ENCODE results near the gene GABBR1. TPM values are rescaled to one million over a fixed set of nuclear protein-coding genes. Genes with fewer than 3 reads are reported as not detected.

GABBR1 gene
- polyA plus RNA-seq, 1 experiment = 16.3 TPM

GRCh38 chr6:29620630-29621029 is 12.4 kb downstream of the GABBR1 start:
- peaks cover 22% of the 10 kb centered on the region for H3K36me3 ChIP-seq (ENCODE audit: control insufficient read depth, insufficient read depth, low read length)
- TF ChIP-seq CTCF (IDR thresholded peaks at IDR 0.05; ENCODE audit: insufficient read depth, low read depth, low read length) = no peak

GRCh38 chr6:29619578-29620160 is 13.3 kb downstream of the GABBR1 start:
- no peak for DNase-seq (ENCODE audit: low read depth)
- peaks cover 23% of the 10 kb centered on the region for H3K36me3 ChIP-seq (ENCODE audit: control insufficient read depth, insufficient read depth, low read length)
- H3K27me3 ChIP-seq (ENCODE audit: control insufficient read depth, insufficient read depth, low read length) = no peaks in the 10 kb centered on the region
- H3K4me3 ChIP-seq (ENCODE audit: low read depth, low read length) = no peak overlapping the region
- TF ChIP-seq CTCF (IDR thresholded peaks at IDR 0.05; ENCODE audit: insufficient read depth, low read depth, low read length) = no peak
- ChIA-PET POLR2A (no interaction called here), CTCF (interaction anchor here (1.0 to 1.5 kb wide), 3 partner anchors 8 to 12 kb away, joined by 3 to 5 read pairs (median 4); no protein-coding TSS in a partner anchor)

More at GRCh38 chr6:29620630-29621029, 12.4 kb downstream of the GABBR1 start:
- Histone ChIP-seq H3K27me3 (ENCODE audit: control insufficient read depth, insufficient read depth, low read length) (no peaks in the 10 kb centered on the region; the same call in 1 of the 2 replicates), H3K4me3 (ENCODE audit: low read depth, low read length) (no peak overlapping the region)
- no peak for DNase-seq (ENCODE audit: low read depth)
- POLR2A ChIA-PET = no interaction called here
- CTCF ChIA-PET = interaction anchor here (1.0 to 1.5 kb wide), 3 partner anchors 8 to 11 kb away, joined by 3 to 5 read pairs (median 4); no protein-coding TSS in a partner anchor

GRCh38 chr6:29617782-29618554 is 15.0 kb downstream of the GABBR1 start:
- ChIA-PET CTCF (interaction anchor here (0.6 to 1.3 kb wide), 5 partner anchors 9 to 32 kb away, joined by 3 to 5 read pairs (median 4); no protein-coding TSS in a partner anchor), POLR2A (no interaction called here)
- peak; percentile 21; the same call in 1 of the 2 replicates for TF ChIP-seq CTCF (IDR thresholded peaks at IDR 0.05; ENCODE audit: insufficient read depth, low read depth, low read length)
- H3K4me3 ChIP-seq (ENCODE audit: low read depth, low read length) = no peak overlapping the region
- no peaks in the 10 kb centered on the region for H3K27me3 ChIP-seq (ENCODE audit: control insufficient read depth, insufficient read depth, low read length)
- DNase-seq (ENCODE audit: low read depth) = no peak
- peaks cover 22% of the 10 kb centered on the region for H3K36me3 ChIP-seq (ENCODE audit: control insufficient read depth, insufficient read depth, low read length)

GRCh38 chr6:29611426-29611825 is 21.6 kb downstream of the GABBR1 start:
- peaks cover 27% of the 10 kb centered on the region for H3K36me3 ChIP-seq (ENCODE audit: control insufficient read depth, insufficient read depth, low read length)
- POLR2A ChIA-PET = interaction anchor here (0.7 kb wide), 1 partner anchor 17 kb away, joined by 3 read pairs; no protein-coding TSS in a partner anchor
- no peak for DNase-seq (ENCODE audit: low read depth)

More at GRCh38 chr6:29611426-29611825, 21.6 kb downstream of the GABBR1 start:
- CTCF ChIA-PET = interaction anchor here (1.0 to 1.7 kb wide), 3 partner anchors 9 to 22 kb away, joined by 3 to 7 read pairs (median 4); no protein-coding TSS in a partner anchor
- H3K27me3 ChIP-seq (ENCODE audit: control insufficient read depth, insufficient read depth, low read length) = no peaks in the 10 kb centered on the region
- no peak overlapping the region for H3K4me3 ChIP-seq (ENCODE audit: low read depth, low read length)
- no peak for TF ChIP-seq CTCF (IDR thresholded peaks at IDR 0.05; ENCODE audit: insufficient read depth, low read depth, low read length)

Measured in BJ (cell line).